ENCODE measurements around the gene MEA1. TPM values are rescaled to one million over a fixed set of nuclear protein-coding genes. Genes with fewer than 3 reads are reported as not detected.
"Not testable (repeated sequence)": the region's sequence is repeated elsewhere in the genome, so short reads cannot be mapped to it uniquely, and the experiment has no call there.

MEA1 gene
- total RNA-seq, 4 donors from 2014 or later: 51.5 to 71.2 (median 62.8) TPM

GRCh38 chr6:43043310-43043709, 29.6 kb upstream of the MEA1 start:
- WGBS: 97% methylated on average over 6 of the region's 9 CpGs
- Histone ChIP-seq H3K36me3 (peaks cover 20 to 95% (median 86%) of the 10 kb centered on the region in 4 donors), H3K4me3 (no peak overlapping the region), H3K27ac (replicated peaks in 1 of 4) (no peak overlapping the region), H3K27me3 (no peaks in the 10 kb centered on the region), H3K9me3 (no peaks in the 10 kb centered on the region), H3K4me1 (no peaks in the 10 kb centered on the region)
- no peak for DNase-seq (ENCODE audit: extremely low spot score)
- TF ChIP-seq POLR2AphosphoS5 (IDR thresholded peaks at IDR 0.05) (no peak), POLR2A (IDR thresholded peaks at IDR 0.05; ENCODE audit: low read depth) (no peak), CTCF (IDR thresholded peaks at IDR 0.05) (no peak), EP300 (IDR thresholded peaks at IDR 0.05) (no peak)
- intact Hi-C loops (cut with DNase I): no loop called here

GRCh38 chr6:43041475-43041874, 27.7 kb upstream of the MEA1 start:
- 95% methylated on average over 8 of the region's 8 CpGs for WGBS
- H3K4me3 ChIP-seq; DNase-seq (ENCODE audit: extremely low spot score); H3K27me3 ChIP-seq; H3K9me3 ChIP-seq; H3K27ac ChIP-seq (replicated peaks in 1 of 4); H3K4me1 ChIP-seq; intact Hi-C loops (cut with DNase I): not testable (repeated sequence)
- peaks cover 23 to 95% (median 85%) of the 10 kb centered on the region in 4 donors for H3K36me3 ChIP-seq

- 97% methylated on average over 12 of the region's 18 CpGs for WGBS
- H3K4me1 ChIP-seq: peaks cover 4 to 7% (median 6%) of the 10 kb centered on the region in 4 donors
- no peak for DNase-seq (ENCODE audit: extremely low spot score)
- H3K4me3 ChIP-seq: no peak overlapping the region
- no peak overlapping the region for H3K27ac ChIP-seq (replicated peaks in 1 of 4)
- TF ChIP-seq CTCF (IDR thresholded peaks at IDR 0.05) (no peak), POLR2A (IDR thresholded peaks at IDR 0.05; ENCODE audit: low read depth) (no peak), POLR2AphosphoS5 (IDR thresholded peaks at IDR 0.05) (no peak), EP300 (IDR thresholded peaks at IDR 0.05) (no peak)
- intact Hi-C loops (cut with DNase I): no loop called here
- H3K27me3 ChIP-seq: no peaks in the 10 kb centered on the region
- H3K9me3 ChIP-seq: no peaks in the 10 kb centered on the region
- H3K36me3 ChIP-seq: peaks cover 23 to 95% (median 78%) of the 10 kb centered on the region in 4 donors
Observed at GRCh38 chr6:43040542-43041257, 27.0 kb upstream of the MEA1 start.

- H3K36me3 ChIP-seq: peaks cover 10 to 95% (median 74%) of the 10 kb centered on the region in 4 donors
- H3K4me3 ChIP-seq: no peak overlapping the region
- peaks cover 9 to 12% (median 10%) of the 10 kb centered on the region in 4 donors for H3K4me1 ChIP-seq
- no peak for TF ChIP-seq CTCF (IDR thresholded peaks at IDR 0.05)
- no peak for TF ChIP-seq POLR2A (IDR thresholded peaks at IDR 0.05; ENCODE audit: low read depth)
- TF ChIP-seq EP300 (IDR thresholded peaks at IDR 0.05): no peak
- TF ChIP-seq POLR2AphosphoS5 (IDR thresholded peaks at IDR 0.05): no peak
- no peaks in the 10 kb centered on the region for H3K27me3 ChIP-seq
- no peaks in the 10 kb centered on the region for H3K9me3 ChIP-seq
- intact Hi-C loops (cut with DNase I): no loop called here
- no peak overlapping the region for H3K27ac ChIP-seq (replicated peaks in 1 of 4)
- no peak for DNase-seq (ENCODE audit: extremely low spot score)
- 76% methylated on average over 9 of the region's 9 CpGs for WGBS
Observed at GRCh38 chr6:43038727-43039126, 25.0 kb upstream of the MEA1 start.

GRCh38 chr6:43037706-43038105, 24.0 kb upstream of the MEA1 start:
- Histone ChIP-seq H3K4me1 (peaks cover 9 to 12% (median 10%) of the 10 kb centered on the region in 4 donors), H3K9me3 (no peaks in the 10 kb centered on the region), H3K27me3 (no peaks in the 10 kb centered on the region), H3K36me3 (peaks cover 10 to 95% (median 71%) of the 10 kb centered on the region in 4 donors), H3K27ac (replicated peaks in 1 of 4) (no peak overlapping the region), H3K4me3 (no peak overlapping the region)
- TF ChIP-seq CTCF (IDR thresholded peaks at IDR 0.05) (no peak), EP300 (IDR thresholded peaks at IDR 0.05) (no peak), POLR2A (IDR thresholded peaks at IDR 0.05; ENCODE audit: low read depth) (no peak), POLR2AphosphoS5 (IDR thresholded peaks at IDR 0.05) (no peak)
- no peak for DNase-seq (ENCODE audit: extremely low spot score)
- intact Hi-C loops (cut with DNase I): no loop called here
- WGBS: 86% methylated on average over 9 of the region's 9 CpGs

Measured in esophagus muscularis mucosa (tissue), 4 donors.